OCI-M2 (cell line): ENCODE data around the gene INKA1.

Source experiments
- DNase-seq: peaks from one replicate; lab custom pipeline; 2025; ENCODE audit not compliant: unreplicated experiment; lab: John Stamatoyannopoulos, UW

INKA1 gene

GRCh38 chr3:49786357-49787181 lies 16.5 kb upstream of the INKA1 start, which contains the start of gene IP6K1:
Gene IP6K1 (minus strand): TSS chr3:49786542. CDS start chr3:49748040, 38,502 bp downstream.
- peak; percentile 93 for DNase-seq

DNA sequence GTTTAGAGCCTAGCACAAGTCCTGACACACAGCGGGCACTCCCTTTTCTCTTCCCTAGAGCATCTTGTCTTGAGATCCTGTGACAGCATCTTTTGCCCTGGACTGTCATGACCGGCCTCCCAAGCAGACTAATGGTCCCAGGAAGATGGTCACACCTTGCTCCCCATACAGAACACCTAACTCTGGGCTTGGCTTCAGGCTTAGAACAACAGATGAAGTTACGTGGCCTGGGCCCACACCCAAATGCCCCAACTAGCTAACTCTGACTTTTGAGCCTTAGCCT lies 15.9 kb upstream of the INKA1 start:
- DNase-seq, result no peak

DNA sequence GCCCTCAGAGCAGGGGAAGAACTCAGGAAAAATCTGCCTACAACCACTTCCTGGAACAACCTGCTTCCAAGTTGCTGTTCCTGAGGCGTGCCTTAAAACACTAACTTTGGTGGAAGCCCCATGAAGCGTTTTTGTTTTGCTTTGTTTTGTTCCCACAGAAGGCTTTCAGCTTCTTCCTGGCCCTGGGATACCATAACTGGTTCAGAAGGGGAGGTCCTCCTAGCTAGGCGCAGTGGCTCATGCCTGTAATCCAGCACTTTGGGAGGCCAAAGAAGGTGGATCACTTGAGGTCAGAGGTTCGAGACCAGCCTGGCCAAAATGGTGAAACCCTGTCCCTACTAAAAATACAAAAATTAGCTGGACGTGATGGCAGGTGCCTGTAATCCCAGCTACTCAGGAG lies 15.5 kb upstream of the INKA1 start:
- no peak for DNase-seq

- no peak for DNase-seq
Observed at GRCh38 chr3:49788056-49788455, 15.0 kb upstream of the INKA1 start.

- DNase-seq, result no peak
Observed at GRCh38 chr3:49790626-49791411, 12.2 kb upstream of the INKA1 start.

DNA sequence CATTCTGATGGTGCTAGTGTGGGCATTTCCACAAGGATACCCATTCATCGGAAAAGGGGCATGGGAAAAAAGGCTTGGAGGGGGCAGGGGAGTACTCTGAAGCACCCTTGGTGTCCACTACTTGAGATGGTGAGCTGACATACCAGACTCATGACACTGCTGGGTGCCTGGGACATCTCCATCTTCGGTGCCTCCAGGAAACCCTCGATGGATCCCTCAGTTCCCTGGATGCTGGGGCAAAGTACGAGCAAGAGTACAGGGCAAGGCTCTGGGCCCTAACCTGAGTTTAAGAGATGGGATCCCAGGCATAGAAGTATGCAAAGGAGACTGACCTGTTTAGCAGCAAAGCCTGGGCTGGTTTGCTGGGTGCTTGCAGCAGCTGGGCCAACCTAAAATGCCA lies 11.5 kb upstream of the INKA1 start:
- DNase-seq, result no peak

DNA sequence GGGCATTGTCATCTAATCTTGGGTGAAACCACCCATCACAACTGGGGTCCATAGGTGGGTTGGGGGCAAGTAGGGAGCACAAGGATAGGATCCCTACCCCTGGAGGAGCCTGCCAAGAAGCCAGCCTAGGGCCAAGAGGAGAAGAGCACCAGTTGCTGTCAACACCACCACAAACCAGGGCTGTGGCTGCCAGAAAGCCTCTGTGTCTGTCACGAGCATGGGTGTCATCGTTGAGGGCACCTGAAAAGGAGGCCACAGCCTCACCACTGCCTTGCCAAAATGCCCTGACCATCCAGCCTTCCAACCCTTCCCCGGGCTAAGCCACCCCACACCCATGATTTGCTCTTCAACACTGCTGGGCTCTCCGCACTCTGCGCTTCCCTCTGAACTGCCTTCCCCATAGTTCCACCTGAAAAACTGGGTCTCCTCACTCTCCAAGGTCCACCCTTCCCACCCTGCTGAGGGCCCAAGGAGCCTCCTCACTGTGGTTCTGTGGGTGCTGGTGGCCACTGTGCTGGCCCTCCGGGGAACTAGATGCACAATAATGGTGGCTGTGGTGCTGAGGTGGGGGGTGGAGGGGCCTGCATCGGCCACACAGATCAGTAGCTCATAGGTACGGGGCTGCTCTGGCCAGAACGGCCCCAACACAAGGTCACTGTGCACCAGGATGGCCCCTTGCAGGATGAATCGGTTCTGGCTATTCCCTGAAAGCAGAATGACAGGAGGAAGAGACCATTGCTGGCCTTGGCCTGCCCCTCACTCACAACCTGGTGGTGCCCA lies 10.5 kb upstream of the INKA1 start:
- no peak for DNase-seq

DNA sequence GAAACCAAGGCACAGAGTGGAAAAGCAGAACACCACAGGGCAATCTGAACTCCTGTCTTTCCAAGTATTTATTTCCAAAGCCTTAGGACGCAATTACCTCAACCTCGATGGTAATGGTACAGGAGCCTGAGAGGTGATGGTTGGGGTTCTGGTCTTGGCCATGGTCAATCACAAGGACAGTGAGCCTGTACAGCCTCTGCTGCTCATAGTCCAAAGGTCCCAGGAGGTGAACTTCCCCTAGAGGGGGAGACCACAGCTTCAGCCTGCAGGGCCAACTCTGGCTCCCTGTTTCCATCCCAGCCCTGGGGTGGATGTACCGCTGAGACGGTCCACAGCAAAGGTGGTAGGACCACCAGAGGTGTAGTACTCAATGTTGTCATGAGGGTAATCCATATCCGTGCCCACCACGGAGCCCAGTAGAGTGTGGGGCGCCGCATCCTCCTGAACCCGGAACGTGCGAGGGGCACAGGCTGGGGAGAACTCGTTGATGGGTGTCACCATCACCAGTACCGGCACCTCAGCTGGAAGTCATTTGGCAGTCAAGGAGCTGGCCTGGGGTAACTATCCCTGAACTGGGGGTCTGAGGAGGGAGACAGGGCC lies 9.5 kb upstream of the INKA1 start:
- no peak for DNase-seq

GRCh38 chr3:49794431-49794830 lies 8.6 kb upstream of the INKA1 start:
- no peak for DNase-seq

DNA sequence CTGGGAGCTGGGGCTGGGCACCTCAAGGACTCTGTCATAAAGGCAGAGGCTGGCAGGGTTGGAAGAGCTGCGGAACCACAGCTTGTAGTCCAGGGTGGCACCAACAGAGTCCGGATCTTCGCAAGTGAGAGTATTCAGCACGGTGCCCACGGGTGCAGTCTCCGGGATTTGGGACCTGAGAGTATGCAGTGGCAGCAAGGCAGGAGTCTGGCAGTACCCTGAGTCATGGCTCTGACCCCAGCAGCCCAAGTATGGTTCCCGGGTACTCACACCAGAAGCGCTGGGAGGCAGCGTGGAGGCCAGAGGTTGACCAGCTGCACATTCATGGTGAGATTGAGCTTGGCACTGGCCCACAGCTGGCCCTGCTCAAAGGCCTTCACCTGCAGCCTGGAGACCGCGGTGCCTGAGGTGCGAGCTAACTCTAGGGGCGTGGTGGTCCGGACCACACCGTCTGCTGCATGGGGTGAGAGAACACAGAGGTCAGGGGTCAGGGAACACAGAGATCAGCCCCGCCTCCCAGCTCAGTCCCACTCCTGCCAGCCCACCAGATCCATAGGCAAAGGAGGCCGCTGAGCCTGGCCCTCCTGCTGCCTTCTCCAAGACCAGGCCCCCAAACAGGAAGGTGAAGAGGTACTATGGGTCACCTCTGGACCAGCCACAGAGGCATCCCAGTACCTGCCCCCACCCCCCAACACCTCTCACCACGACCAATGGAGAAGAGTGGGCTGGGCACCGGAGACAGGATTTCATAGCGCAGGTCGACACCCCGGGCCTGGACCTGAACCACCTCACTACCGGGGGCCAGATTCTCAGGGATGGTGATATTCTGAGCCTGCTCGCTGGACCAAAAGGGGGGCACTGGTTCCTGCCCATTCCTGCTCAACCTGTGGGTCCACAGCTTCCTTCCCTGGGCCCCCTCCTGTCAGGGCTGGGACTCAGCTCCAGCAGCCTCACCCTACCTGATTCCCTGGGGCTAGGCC lies 7.8 kb upstream of the INKA1 start:
- DNase-seq, result no peak

GRCh38 chr3:49799105-49799504 lies 4.0 kb upstream of the INKA1 start:
- DNase-seq, result no peak

GRCh38 chr3:49799761-49800160 lies 3.3 kb upstream of the INKA1 start, which contains the start of gene CDHR4:
Gene CDHR4 (minus strand): TSS chr3:49799873. CDS start chr3:49799812, 61 bp downstream.
- DNase-seq, result no peak

- DNase-seq, result no peak
Observed at GRCh38 chr3:49801160-49801559, 1.9 kb upstream of the INKA1 start.

DNA sequence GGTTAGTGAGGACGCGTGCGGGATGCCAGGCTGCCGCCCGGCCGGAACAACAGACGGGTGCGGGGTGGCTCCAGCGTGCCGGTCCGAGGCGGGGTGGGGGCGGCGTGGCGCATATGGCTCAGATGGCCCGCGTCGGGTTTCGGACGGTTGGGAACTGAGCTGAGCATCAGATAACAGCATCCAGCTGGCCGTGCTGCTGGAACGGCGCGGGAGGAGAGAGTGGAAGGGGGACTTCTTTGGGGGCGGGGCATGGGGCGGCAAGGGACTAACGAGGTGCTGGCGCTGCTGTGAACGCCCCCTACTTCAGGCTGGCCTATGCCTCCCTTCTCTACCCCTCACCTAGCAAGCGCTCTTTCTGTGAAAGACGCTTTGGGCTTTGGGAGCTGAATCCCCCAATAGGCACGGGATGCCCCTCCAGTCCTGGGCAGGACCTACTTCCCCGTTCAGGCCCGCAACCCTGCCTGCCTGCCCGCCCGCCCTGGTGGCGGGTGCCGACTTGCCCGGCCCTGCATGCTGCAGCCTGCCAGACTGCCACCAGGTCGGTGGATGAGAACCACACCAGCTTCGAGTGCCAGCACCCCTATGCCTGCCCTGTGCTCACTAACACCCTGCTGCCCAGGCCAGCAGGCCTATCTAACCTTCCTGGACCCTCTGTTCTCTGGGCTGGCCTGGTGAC lies 542 bp downstream of the INKA1 start:
- DNase-seq, result peak; percentile 52

DNA sequence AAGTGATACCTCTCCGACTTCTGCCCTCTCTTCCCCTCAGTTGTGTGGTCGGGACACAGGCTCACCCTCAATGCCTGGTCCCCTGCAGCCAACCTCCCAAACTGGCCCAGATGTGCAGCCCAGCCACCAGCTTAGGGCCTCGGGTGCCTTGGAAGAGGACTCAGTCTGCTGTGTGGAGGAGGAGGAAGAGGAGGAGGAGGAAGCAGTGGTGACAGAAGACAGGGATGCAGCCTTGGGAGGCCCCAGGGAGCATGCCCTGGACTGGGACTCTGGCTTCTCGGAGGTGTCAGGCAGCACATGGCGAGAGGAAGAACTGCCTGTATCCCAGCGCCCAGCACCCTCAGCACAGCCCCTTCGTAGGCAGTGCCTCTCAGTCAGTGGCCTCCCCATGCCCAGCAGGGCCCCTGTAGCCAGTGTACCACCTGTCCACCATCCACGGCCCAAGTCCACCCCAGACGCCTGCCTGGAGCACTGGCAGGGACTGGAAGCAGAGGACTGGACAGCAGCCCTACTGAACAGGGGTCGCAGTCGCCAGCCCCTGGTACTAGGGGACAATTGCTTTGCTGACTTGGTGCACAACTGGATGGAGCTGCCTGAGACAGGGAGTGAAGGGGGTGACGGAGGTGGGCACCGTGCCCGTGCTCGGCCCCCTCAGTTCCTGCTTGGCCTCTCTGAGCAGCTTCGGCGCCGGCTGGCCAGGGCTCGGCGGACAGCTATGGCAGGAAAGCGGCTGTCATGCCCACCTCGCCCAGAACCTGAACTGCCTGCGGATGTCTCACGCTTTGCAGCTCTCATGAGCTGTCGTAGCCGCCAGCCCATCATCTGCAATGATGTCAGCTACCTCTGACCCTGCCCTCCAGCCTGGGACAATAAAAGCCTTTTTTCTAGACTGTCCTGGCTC lies 1.3 kb downstream of the INKA1 start:
- no peak for DNase-seq

DNA sequence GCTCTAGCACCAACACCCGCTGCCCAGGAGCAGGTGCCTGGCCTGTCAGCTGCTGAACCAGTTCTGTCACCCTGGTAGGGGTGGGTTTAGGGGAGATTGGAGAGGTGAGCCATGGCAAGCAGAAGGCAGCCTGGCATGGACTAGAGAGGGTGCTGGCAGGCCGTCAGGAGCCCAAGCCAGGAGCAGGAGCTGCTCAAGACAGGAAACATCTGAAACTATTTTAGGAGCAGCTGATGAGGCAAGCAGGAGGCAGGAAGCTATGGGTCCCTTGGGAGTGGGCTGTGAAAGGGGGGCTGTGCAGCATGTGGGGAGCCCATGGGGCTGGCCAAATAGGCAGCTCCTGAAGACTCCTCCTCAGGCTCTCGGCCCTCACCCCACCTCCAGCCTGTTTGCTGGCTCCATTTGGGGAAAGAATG lies 2.3 kb downstream of the INKA1 start:
- peak; percentile 43 for DNase-seq

DNA sequence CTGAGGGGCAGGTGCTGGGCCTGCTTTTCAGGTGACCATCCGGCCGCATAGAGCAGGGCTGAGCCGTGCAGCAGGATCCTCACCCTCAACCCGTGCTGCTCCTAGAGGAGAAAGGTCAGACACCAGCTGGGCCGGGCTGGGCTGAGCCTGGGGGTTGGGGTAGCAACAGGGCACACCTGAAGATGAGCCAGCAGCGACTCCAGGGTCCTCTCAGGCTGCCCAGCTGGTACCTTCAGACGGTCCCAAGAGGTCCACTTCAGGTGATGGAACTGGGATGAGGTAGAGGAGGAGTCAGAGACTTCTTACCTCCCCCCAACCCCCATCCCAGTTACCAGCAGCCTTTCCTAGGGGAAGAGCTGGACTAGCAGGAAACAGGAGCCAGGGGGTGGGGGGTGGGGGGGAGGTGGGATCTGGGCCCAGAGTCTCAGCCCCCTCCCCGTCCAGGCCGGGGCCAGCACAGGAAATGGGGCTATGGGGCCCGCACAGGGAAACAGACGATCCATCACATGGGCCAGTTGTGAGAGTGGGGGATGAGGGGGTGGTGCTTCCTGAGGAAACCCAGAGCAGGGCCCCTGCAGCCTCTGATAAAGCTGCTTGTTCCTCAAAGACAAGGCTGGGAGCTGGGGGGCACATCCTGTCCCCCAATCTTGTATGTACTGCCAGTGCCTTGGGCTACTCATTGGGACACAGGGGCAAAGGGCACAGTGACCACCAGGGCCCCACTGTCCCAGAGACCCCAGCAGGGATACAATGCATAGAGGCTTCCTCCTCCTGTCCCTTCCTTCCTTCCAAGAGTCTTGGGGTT lies 3.0 kb downstream of the INKA1 start:
- DNase-seq, result peak; percentile 60

GRCh38 chr3:49806850-49807249 lies 3.8 kb downstream of the INKA1 start:
- no peak for DNase-seq
